HG02588 (cell line): ENCODE data around the gene SLC19A1.

Experiments
- ATAC-seq: cut with Tn5 transposase; IDR thresholded peaks from one replicate; pipeline ENCODE4 v1.9.1; 2021; ENCODE audit warnings: mild to moderate bottlenecking, moderate library complexity; ENCODE audit not compliant: unreplicated experiment

Gene SLC19A1

DNA sequence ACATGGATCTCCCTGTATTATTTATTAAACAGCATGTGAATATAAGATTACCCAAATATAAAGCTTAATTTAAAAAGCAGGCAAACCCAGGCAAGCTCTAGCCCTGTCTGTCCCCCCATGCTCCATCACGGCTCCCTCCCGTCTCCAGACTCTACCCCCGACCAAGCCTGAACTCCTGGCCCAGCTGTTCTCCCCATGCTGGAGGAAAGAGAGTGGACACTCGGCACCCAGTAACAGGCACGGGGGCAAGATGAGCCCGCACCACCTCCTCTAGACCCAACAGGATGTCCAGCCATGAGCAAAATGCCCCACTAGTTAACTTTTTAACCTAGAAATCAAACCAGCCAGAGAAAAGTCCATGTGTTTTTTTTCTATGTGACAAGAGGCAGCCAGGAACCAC, 19.3 kb downstream of the SLC19A1 start:
- no peak for ATAC-seq

DNA sequence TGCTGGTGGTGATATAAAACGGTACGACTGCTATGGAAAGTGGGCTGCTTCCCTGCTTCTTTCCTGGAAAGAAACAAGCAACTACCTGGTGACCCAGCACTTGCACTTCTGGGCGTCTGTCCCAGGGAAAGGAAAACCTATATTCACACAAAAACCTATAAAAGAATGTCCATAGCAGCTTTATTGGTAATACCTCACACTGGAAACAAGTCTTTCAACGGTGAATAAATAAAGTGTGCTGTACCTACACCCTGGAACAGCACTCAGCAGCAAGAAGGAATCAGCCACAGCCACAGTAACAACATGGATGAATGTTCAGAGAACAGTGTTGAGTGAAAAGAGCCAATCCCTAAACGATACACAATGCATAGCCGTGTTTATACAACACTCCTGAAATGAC, 19.9 kb downstream of the SLC19A1 start:
- no peak for ATAC-seq

DNA sequence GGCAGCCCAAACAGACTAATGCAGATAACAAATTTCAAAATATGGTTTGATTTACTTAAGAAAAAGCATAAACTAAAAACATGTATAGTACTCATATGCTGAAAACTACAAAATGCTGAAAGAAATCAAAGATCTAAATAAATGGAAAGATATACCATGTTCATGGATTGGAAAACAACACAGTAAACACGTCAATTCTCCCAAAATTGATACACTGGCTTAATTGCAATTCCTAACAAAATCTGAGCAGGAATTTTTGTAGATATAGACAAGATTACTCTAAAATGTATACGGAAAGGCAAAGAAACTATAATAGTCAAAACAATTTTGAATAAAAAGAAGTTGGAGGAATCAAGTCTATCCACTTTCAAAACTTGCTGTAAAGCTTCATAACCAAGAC, 21.0 kb downstream of the SLC19A1 start:
- ATAC-seq = no peak

DNA sequence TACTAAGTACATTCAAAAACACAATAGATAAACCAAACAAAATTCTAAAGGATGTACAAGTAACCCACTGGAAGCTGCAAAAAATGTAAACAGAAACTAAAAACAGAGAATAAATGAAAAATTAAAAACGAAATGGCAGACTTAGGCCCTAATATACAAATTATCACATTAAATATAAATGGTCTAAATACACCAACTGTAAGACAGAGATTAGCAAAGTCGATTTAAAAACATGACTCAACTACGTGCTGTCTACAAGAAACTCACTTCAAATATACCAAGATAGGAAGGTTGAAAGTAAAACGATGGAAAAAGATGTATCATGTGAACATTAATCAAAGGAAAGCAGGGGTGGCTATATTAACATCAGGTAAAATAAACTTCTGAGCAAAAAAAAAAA, 23.1 kb downstream of the SLC19A1 start:
- ATAC-seq = no peak

DNA sequence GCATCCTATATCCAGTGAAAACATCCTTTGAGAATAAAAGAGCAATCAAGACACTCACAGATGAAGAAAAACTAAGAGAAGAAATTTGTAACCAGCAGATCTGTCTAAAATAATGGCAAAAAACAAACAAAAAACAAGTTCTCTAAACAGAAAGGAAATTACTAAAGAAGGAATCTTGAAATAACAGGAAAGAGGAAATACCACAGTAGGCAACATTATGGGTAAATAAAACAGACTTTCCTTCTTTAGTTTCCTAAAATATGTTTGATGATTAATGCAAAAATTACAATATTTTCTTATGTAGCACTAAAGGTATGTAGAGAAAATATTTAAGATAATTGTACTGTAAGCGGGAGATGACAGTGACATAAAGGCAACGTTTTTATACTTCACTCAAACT, 23.5 kb downstream of the SLC19A1 start:
- ATAC-seq = no peak

DNA sequence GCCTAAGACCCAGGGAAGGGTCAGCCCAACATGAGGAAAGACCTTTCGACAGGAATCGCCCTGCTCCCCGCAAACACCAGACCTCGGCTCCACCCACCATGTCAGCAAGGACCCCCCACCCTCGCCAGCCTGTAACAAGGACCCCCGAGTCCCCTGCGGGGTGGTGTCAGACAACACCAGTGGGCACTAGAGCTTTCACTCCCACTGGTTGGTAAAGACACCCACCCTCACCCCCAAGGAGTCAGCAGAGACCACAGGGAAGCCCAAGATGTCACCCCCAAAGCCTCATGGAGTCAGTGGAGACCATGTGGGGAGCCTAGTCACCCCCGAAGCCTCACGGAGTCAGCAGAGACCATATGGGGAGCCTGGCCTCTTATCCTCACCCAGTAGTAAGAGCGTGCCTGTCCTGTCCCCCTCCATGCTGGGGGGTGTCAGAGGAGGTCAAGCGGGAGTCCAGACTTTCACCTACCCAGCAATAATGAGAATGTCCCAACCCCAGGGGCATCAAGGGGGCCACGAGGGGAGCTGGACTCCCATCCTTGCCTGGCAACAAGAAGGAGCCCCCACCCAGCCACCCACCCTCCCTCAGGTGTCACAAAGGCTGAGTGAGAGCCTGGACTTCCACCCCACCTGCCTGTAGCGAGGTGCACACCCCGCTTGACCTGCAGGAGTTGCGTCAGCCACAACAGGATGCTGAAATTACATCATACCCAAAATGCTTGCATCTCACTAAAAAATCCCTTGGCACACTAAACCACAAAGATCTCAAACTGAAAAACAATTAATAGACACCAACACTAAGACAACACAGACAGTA, 24.8 kb downstream of the SLC19A1 start:
- ATAC-seq = no peak

DNA sequence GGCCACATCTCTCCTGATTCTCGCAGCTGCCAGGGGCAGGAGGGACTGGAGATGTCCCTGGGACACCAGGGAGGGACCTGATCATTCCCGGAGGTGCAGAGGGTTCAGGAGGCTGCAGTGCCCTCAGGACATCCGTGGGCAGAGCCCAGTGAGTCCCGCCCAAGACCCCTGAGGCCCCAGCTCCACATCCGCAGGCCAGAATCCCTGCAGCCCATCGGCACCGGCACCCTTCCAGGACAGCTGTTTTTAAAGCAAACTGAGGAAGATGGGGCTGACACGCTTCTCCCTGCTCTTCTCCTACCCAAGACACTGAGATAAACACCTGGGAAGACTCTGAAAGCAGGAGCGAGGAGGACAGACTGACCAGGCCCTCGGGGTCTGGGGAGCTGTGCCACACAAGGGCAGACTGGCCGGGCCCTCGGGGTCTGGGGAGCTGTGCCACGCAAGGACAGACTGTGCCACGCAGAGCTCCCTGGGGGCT, 25.5 kb downstream of the SLC19A1 start:
- ATAC-seq = no peak

DNA sequence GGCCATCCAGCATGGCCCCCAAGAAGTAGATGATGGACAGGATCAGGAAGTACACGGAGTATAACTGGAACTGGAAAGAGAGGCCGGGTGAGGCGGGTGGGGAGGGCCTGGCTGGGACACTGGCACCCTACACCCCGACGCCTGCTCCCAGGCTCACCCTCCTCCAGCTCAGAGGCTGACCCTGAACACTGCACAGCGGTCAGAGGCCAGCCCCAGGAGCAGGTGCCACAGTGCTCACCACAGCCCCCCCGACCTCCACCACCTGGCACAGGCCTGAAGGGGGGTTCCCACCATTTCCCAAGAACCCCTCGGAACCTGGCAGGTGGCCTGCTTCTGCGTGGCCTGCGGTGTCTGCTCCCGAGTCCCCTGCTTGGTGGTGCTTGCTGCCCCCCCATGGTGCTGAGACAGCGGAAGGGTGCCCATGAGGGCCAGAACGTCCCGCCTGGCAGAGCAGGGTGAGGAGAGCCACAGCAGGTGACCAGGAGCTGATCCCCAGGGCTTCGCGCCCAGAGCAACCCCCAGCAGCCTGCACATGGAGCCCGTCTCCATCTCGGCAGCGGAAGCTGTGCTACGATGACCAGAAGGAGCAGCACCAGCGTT, 26.1 kb downstream of the SLC19A1 start:
- ATAC-seq = no peak

DNA sequence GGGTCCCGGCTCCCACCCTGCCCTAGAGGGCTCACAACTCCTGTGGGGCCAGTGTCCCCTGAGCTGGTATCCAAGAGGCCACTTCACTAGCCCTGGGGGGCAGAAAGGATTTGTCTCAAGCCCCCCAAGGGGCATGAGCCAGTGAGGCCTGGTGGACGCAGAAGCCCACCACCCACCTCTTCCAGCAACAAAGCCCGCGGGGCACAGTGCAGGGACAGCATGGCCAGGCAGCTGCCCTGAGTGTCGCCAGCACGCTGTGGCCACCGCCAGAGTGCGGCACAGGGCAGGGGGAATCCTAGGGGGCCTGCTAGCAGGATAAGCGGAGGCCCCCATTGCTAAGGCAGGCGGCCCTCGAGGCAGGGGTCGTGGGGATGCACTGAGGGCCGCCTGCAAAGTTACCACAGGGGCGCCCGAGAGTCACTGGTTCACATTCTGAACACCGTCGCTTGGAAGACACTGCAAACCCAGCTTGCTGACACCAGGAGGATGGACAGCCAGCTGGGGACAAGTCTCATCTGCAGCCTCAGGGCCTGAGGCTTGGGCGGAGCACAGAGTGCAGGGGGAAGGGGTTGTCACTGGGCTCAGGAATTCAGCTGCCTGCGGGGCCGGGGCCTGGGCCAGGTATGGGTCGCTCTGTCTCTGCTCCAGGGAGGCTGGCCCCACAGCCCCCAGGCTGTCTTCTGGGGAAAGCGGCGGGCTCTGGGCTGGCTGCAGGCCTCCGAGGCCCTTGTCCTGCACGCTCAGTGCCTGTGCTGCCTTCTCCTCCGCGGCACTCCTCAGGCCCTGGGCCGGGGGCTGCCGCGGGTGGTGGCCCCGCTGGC, 26.8 kb downstream of the SLC19A1 start:
- ATAC-seq = no peak

DNA sequence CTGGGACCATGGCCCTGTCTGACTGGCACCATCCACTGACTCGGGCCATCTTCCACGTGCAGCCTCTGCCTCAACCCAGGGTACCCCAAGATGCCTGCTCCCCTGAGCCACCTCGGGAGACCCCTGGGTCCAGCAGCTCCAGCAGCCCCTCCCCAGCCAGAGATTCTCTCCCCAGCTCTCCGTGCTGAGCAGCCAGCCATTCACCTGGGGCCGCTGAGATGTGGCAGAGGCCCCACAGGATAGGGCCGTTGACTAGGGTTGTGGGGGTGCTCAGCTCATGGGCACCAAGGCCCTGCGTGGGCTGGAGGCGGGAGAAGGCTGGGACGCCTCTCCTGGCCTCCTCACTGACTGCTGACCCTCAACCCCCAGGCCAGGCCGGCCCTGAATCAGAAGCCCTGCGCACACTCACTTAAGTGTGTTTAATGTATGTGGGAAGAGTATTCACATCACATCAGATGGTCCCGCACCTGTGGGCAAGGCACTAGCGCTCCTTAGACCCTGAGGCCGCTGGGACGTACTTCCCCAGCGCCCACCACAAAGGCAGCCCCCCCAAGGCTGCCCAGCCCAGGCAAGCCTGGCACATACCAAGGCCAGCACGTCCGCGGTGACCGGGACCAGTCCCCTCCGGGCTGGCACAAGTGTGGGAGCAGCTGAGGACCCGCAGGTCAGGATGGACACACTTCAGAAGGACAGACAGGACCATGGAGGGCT, 27.8 kb downstream of the SLC19A1 start:
- ATAC-seq = no peak

DNA sequence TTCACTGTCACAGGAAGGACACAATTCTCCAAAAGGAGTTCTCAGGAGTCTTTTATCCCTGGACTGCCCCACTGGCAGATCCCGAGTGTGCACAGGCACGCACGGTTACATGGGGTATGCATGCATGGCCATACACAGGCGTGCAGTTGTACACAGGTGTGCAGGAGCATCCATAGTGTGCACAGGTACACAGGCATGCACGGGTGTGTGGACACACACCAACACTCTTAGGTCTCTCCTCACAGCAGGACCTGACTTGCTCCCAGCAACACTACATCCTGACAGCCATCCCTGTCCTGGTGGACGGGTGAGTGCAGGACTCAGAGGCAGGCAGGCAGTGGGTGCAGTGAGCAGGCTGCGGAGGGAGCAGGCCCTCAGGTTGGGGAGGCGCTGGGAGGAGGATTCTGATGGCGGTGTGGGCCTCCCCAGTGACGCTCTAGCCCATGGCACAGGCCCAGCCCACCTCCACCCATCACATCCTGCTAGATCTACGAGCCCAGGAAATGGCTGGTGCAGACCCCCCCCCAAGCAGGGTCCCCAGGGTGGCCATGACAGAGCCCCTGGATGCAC, 28.4 kb downstream of the SLC19A1 start:
- no peak for ATAC-seq

DNA sequence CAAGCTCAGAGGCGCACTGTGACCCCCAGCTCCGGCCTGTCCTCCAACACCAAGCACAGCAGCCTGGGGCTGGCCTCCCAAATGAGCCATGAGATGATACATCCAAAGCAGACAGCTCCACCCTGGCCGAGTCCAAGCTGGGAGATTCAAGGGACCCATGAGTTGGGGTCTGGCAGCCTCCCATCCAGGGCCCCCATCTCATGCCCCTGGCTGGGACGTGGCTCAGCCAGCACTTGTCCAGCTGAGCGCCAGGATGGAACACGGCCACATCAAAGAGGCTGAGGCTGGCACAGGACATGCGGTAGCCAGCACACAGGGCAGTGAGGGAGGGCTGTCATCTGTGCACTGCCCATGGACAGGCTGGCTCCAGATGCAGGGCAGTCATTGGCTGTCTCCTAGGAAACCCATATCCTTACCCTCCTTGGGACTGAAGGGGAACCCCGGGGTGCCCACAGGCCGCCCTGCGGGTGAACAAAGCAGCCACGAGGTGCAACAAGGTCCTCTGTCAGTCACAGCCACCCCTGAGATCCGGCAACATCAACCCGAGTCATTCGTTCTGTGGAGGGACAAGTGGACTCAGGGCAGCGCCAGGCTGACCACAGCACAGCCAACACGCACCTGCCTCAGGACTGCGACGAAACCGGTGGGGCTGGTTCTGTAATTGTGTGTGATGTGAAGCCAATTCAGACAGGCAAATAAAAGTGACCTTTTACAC, 29.1 kb downstream of the SLC19A1 start:
- ATAC-seq = no peak

DNA sequence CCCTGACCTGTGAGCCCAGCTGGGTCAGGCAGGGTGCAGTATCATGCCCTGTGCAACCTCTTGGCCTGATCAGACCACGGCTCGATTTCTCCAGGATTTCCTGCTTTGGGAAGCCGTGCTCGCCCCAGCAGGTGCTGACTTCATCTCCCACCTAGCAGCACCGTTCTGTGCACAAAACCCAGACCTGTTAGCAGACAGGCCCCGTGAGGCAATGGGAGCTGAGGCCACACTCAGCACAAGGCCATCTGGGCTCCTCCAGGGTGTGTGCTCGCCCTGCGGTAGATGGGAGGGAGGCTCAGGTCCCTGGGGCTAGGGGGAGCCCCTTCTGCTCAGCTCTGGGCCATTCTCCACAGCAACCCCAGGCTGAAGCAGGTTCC, 29.6 kb downstream of the SLC19A1 start:
- ATAC-seq = no peak

DNA sequence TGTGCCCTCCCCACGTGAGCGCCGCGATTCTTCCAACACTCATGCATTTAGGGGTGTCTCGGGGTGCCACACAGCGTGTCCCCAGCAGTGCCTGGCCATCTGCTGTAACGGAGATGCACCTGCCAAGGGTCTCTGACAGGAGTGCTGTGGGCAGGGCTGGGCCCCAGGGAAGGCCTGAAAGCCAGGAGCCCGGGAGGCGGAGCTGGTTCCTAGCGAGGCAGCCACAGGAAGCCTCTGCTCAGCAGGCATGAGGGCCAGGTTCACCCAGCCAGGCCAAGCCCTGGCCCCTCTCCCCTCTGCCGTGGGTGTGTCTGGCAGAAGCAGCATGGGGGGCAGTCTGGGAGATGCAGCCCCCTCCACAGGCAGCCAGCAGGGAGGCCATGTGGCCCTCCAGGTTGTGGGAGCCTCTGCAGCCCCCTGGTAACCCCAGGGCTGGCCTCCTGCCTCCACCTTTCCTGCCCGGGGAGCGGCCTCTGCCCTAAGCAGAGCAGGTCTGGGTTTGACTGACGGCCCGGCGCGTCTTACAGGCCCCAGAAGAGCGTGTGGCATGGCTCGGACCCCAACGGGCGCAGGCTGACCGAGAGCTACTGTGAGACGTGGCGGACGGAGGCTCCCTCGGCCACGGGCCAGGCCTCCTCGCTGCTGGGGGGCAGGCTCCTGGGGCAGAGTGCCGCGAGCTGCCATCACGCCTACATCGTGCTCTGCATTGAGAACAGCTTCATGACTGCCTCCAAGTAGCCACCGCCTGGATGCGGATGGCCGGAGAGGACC, 30.4 kb downstream of the SLC19A1 start:
- no peak for ATAC-seq

DNA sequence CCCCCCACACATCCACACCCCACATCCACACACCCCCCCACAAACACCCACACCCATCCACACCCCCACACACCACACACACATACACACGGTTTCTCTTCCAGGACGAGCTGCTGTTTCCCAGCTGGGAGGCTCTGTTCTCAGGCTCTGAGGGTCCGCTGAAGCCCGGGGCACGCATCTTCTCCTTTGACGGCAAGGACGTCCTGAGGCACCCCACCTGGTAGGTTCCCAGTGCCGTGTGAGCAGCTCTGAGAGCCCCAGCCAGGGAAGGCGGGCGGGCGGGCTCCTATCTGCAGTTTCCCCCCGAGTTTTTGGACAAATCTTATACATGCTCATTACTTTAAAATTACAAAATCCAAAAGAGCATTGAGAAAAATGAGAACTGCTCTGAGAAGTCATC, 31.2 kb downstream of the SLC19A1 start:
- no peak for ATAC-seq

DNA sequence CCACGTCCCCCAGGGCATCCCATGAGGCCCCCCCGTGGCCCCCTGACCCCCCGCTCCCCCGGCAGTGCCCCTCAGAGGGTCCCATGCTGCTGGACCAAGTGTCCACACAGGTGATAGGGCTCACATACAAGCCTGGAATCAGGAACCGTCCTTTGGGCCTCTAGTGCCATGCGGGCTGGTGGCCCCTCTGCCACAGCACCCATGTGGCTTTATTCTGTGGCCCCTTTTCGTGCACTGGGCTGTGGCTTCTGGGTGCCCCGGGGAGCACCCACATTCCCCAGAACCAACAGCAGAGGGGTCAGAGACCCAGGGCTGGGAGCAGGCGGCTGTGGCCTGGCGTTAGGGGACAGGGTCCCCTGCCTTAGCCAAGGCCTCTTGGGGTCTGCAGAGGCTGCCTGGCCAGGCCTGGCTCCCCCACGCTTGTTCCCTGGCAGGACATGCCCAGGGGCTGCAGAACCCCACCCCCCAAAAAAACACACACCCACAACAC, 31.7 kb downstream of the SLC19A1 start:
- no peak for ATAC-seq

DNA sequence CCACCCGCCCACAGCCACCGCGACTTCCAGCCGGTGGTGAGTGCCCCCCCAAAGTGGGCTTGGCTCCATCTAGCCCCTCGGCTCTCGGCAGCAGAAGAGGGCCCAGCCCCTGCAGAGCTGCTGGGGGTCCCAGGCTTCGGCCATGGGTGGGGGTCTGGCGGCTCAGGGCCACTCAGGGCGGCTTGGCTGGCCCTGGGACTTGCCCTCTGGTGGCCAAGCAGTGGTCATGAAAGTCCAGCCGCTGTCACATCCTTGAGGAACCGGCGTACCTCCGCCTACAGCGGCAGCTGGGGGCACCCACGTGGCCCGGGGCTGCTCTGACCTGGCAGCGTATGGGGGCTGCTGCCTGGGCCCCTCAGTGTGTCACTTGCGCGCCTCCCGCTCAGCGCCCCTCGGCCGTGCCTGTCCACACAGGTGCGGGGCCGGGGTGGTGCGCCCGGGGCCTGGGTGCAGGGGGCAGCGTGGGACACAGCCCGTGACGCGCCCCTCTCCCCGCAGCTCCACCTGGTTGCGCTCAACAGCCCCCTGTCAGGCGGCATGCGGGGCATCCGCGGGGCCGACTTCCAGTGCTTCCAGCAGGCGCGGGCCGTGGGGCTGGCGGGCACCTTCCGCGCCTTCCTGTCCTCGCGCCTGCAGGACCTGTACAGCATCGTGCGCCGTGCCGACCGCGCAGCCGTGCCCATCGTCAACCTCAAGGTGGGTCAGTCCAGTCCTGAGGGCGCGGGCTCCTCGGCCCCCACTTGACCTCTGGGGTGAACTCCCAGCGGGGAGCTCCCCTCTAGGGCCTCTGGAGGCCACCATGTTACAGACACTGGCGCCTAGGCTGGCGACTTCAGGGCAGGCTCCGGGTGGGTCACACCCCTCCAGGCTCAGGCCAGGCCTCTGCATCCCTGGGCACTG, 32.4 kb downstream of the SLC19A1 start:
- no peak for ATAC-seq
